ENCODE results near the gene KCNQ5.

- TF ChIP-seq CTCF (IDR thresholded peaks at IDR 0.05) (no peak), POLR2AphosphoS5 (IDR thresholded peaks at IDR 0.05) (no peak), POLR2A (IDR thresholded peaks at IDR 0.05) (no peak), EP300 (IDR thresholded peaks at IDR 0.05; ENCODE audit: low read depth) (no peak)
Observed at GRCh38 chr6:72922401-72922800, 300.5 kb downstream of the KCNQ5 start.

All from transverse colon (tissue), 4 donors.